Vagina (tissue), 2 donors: ENCODE results near the gene DNPEP.

ENCODE experiments used
- CTCF ChIP-seq, 3 experiments: fragments of 450-650 bp in 2 of 3; fragments of 200-600 bp in 1 of 3; sonication (generic) in 1 of 3; IDR thresholded peaks; one replicate each; pipeline ENCODE4 v1.5.1; 2017 to 2019; ENCODE audit warnings: antibody characterized with exemption in 3 of 3, mild to moderate bottlenecking in 2 of 3, moderate library complexity in 2 of 3
- POLR2A ChIP-seq, 2 donors: fragments of 450-650 bp; IDR thresholded peaks; one replicate each; pipeline ENCODE4 v1.6.1; 2017; ENCODE audit warnings: antibody characterized with exemption in 2 of 2, mild to moderate bottlenecking in 2 of 2, moderate library complexity in 2 of 2

DNA sequence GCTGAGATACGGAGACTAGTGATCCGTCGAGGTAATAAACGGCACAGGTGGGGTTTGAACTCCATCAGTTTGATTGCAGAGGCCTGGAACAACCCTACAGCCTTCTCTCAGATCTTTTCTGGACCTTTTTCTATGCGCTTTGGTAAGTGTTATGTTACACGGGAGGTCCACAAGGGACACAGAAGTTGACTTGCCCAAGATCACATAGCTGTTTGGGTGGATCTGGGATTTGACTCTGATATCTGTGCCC lies 1.1 kb upstream of the DNPEP start:
- no peak for TF ChIP-seq CTCF (IDR thresholded peaks at IDR 0.05)
- TF ChIP-seq POLR2A (IDR thresholded peaks at IDR 0.05) = no peak
